Osteoblast (primary cell): ENCODE results near the gene CPN2. TPM values are rescaled to one million over a fixed set of nuclear protein-coding genes. Genes with fewer than 3 reads are reported as not detected.

Experiments
- DNase-seq: peaks from one replicate; pipeline ENCODE4 v3.0.0; 2011; ENCODE audit warnings: low spot score, mixed read lengths; ENCODE audit not compliant: insufficient read length; ENCODE audit errors: missing footprints
- H2AFZ ChIP-seq: 2 replicates; pipeline ENCODE4 v1.6.0; 2011; ENCODE audit warnings: mild to moderate bottlenecking, low read length
- H3K27ac ChIP-seq: 2 replicates; pipeline ENCODE4 v1.5.1; 2011; ENCODE audit warnings: mild to moderate bottlenecking, low read depth, low read length, moderate library complexity
- H3K27me3 ChIP-seq: 2 replicates; pipeline ENCODE4 v1.6.0; 2012; ENCODE audit warnings: mild to moderate bottlenecking, control low read depth, inconsistent platforms, low read length, moderate library complexity; ENCODE audit not compliant: insufficient read depth
- H3K36me3 ChIP-seq: 2 replicates; pipeline ENCODE4 v1.5.1; 2011; ENCODE audit warnings: mild to moderate bottlenecking, low read length, control low read depth, moderate library complexity; ENCODE audit not compliant: insufficient read depth
- H3K4me1 ChIP-seq: 2 replicates; pipeline ENCODE4 v1.5.1; 2011; ENCODE audit warnings: mild to moderate bottlenecking, low read length, control low read depth, moderate library complexity; ENCODE audit not compliant: insufficient read depth
- H3K4me2 ChIP-seq: 2 replicates; pipeline ENCODE4 v1.6.0; 2011; ENCODE audit warnings: mild to moderate bottlenecking, low read length; ENCODE audit not compliant: insufficient read depth
- H3K4me3 ChIP-seq: fragments of 200-600 bp; sonication (generic); 3 replicates; pipeline ENCODE4 v1.5.1; 2012; ENCODE audit warnings: mild to moderate bottlenecking, low read length, inconsistent platforms; ENCODE audit not compliant: insufficient read depth
- H3K79me2 ChIP-seq: 2 replicates; pipeline ENCODE4 v1.6.0; 2012; ENCODE audit warnings: mild to moderate bottlenecking, low read length, control low read depth, inconsistent platforms; ENCODE audit not compliant: insufficient read depth
- H3K9me3 ChIP-seq: 2 replicates; pipeline ENCODE4 v1.5.1; 2011; ENCODE audit warnings: low read depth, low read length, control low read depth
- H4K20me1 ChIP-seq: 2 replicates; pipeline ENCODE4 v1.6.0; 2012; ENCODE audit warnings: mild to moderate bottlenecking, low read length, control low read depth; ENCODE audit not compliant: insufficient read depth
- CTCF ChIP-seq: IDR thresholded peaks from 2 replicates; pipeline ENCODE4 v1.5.1; 2011; ENCODE audit warnings: mild to moderate bottlenecking, low read depth, low read length, moderate library complexity; ENCODE audit errors: extremely low read depth
- total RNA-seq: library from RNA; depleted of rRNA; stranded (reverse); fragments of >200 nt; gene quantifications from 2 replicates; pipeline ENCODE4 v1.2.3, GENCODE V29; 2012

The CPN2 gene, protein sequence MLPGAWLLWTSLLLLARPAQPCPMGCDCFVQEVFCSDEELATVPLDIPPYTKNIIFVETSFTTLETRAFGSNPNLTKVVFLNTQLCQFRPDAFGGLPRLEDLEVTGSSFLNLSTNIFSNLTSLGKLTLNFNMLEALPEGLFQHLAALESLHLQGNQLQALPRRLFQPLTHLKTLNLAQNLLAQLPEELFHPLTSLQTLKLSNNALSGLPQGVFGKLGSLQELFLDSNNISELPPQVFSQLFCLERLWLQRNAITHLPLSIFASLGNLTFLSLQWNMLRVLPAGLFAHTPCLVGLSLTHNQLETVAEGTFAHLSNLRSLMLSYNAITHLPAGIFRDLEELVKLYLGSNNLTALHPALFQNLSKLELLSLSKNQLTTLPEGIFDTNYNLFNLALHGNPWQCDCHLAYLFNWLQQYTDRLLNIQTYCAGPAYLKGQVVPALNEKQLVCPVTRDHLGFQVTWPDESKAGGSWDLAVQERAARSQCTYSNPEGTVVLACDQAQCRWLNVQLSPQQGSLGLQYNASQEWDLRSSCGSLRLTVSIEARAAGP
- under 0.01 and 0.29 TPM in 2 replicates for total RNA-seq

DNA sequence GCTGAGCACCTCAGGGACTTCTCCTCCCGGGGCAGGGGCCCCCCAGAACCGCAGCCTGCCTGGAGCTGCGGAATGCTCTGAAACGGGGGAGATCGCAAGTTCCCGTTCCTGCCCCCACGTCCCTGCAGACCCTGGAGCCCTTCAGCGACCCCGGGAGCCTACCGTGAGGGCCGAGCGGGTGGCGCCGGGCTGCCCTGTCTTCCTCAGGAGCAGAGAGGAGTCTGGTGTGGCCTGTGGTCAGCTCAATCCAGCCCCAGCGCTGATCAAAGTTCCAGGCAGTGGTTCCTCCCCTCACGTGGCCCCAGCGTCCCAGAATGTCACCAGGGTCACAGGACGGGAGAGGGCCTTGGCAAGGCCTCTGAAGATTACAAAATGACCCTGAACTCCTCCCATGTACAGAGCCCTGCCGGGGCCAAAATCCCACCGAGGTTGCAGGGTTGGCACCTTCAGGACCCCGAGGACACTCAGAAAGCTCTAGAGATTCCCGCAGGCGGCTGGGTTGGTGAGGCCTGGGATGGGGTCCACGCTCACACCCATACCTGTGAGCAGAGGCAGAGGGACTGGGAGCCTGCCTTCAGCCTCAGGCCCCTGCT lies at the start of gene CPN2:
Gene CPN2 (minus strand): TSS at position 249 of the 593 bp plus-strand sequence. CDS start 8,626 bp downstream, outside the sequence.
- Histone ChIP-seq H3K27me3 (no peaks in the 10 kb centered on the region), H3K4me3 (no peak within 1 kb of the TSS), H4K20me1 (no peaks in the 10 kb centered on the region), H3K4me1 (peaks cover 3% of the 10 kb centered on the region), H3K9me3 (no peaks in the 10 kb centered on the region), H3K4me2 (peak within 1 kb of the TSS; percentile 9), H3K27ac (peak within 1 kb of the TSS; percentile 40), H3K79me2 (no peaks in the 10 kb centered on the region), H3K36me3 (no peaks in the 10 kb centered on the region), H2AFZ (no peak within 1 kb of the TSS)
- DNase-seq = no peak
- no peak for TF ChIP-seq CTCF

DNA sequence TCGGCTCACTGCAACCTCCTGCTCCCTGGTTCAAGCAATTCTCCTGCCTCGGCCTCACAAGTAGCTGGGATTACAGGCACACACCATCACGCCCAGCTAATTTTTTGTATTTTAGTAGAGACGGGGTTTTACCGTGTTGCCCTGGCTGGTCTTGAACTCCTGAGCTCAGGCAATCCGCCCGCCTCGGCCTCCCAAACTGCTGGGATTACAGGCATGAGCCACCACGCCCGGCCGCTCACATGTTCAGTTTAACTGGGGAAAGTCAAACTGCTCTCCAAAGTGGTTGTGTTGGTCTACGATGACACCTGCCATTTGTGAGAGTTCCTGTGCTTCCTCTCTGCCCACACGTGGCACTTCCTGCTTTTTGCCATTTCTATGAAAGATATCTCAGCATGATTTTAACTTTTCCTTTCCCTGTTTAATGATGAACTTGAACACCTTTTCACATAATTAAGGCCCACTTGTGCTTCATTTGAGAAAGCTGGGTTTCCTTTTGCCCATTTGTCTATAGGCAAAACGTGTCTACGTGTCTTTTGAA lies 48.8 kb upstream of the CPN2 start:
- peaks cover 3% of the 10 kb centered on the region for H3K4me1 ChIP-seq
- H4K20me1 ChIP-seq = peaks cover 4% of the 10 kb centered on the region
- H3K4me3 ChIP-seq = no peak overlapping the region
- no peaks in the 10 kb centered on the region for H3K9me3 ChIP-seq
- H3K79me2 ChIP-seq = no peaks in the 10 kb centered on the region
- no peaks in the 10 kb centered on the region for H3K27me3 ChIP-seq
- DNase-seq = no peak
- no peak for TF ChIP-seq CTCF
- no peak overlapping the region for H3K27ac ChIP-seq
- no peak overlapping the region for H2AFZ ChIP-seq
- peaks cover 16% of the 10 kb centered on the region for H3K36me3 ChIP-seq
- H3K4me2 ChIP-seq = no peak overlapping the region

- Histone ChIP-seq H3K4me1 (peaks cover 3% of the 10 kb centered on the region), H4K20me1 (peaks cover 1% of the 10 kb centered on the region), H3K27ac (no peak within 1 kb of the TSS), H3K4me3 (peak within 1 kb of the TSS; percentile 49), H3K9me3 (no peaks in the 10 kb centered on the region), H2AFZ (peak within 1 kb of the TSS; percentile 6), H3K4me2 (peak within 1 kb of the TSS; percentile 55), H3K79me2 (no peaks in the 10 kb centered on the region), H3K27me3 (no peaks in the 10 kb centered on the region), H3K36me3 (peaks cover 9% of the 10 kb centered on the region)
- no peak for DNase-seq
- no peak for TF ChIP-seq CTCF
Observed at GRCh38 chr3:194399166-194399565, 48.0 kb upstream of the CPN2 start, which contains the start of gene GP5. GP5 (minus strand) TSS chr3:194399266; CDS start chr3:194398282, 984 bp downstream.
